ENCODE data around the gene EVC. TPM values are rescaled to one million over a fixed set of nuclear protein-coding genes. Genes with fewer than 3 reads are reported as not detected.

Gene EVC
- total RNA-seq, 1 experiment from 2014 or later, result not detected

GRCh38 chr4:5801696-5802095 is 90.7 kb downstream of the EVC start:
- intact Hi-C loops (cut with micrococcal nuclease; ENCODE audit: unreplicated experiment), result no loop called here
- no peak for DNase-seq
- H3K4me1 ChIP-seq, result no peaks in the 10 kb centered on the region
- Mint-ChIP-seq H3K4me1 (ENCODE audit: low read depth, unreplicated experiment) (no peaks in the 10 kb centered on the region), H3K4me3 (ENCODE audit: unreplicated experiment) (no peak overlapping the region), H3K27ac (ENCODE audit: unreplicated experiment) (no peak overlapping the region), H3K9me3 (ENCODE audit: unreplicated experiment) (no peaks in the 10 kb centered on the region), H3K36me3 (ENCODE audit: insufficient read depth, unreplicated experiment) (no peaks in the 10 kb centered on the region), H3K27me3 (ENCODE audit: insufficient read depth, unreplicated experiment) (peaks cover 3% of the 10 kb centered on the region)
- ChIA-PET POLR2A (no interaction called here), CTCF (no interaction called here)
- no peak for TF ChIP-seq CTCF (IDR thresholded peaks at IDR 0.05; ENCODE audit: insufficient read depth in 1 of 2, low read depth in 1 of 2, low read length in 1 of 2, severe bottlenecking in 1 of 2, unreplicated experiment in 1 of 2)
- no peak overlapping the region for H3K4me3 ChIP-seq (ENCODE audit: low read depth, low read length)
- no peaks in the 10 kb centered on the region for H3K36me3 ChIP-seq (ENCODE audit: control insufficient read depth, insufficient read depth, low read length)
- no peaks in the 10 kb centered on the region for H3K27me3 ChIP-seq (replicated peaks; ENCODE audit: control insufficient read depth, insufficient read depth, low read length)
- no peaks in the 10 kb centered on the region for H3K9me3 ChIP-seq
- BruUV-seq (replicated peaks), result no TSS peak

DNA sequence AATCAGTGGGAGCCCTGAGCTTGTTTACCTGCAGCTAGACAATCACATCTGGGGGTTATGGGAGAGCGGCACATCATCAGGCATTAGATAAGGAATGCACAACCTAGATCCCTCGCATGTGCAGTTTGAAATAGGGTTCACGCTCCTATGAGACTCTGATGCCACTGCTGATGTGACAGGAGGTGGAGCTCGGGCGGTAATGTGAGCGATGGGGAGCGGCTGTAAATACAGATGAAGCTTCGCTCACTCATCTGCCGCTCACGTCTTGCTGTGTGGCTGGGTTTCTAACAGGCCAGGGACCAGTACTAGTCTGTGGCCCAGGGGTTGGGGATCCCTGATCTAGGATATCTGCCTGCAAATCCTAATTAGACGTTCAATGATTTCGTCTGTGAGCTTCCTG is 91.6 kb downstream of the EVC start:
- Mint-ChIP-seq H3K27me3 (ENCODE audit: insufficient read depth, unreplicated experiment) (peaks cover 3% of the 10 kb centered on the region), H3K36me3 (ENCODE audit: insufficient read depth, unreplicated experiment) (no peaks in the 10 kb centered on the region), H3K4me3 (ENCODE audit: unreplicated experiment) (no peak overlapping the region), H3K9me3 (ENCODE audit: unreplicated experiment) (no peaks in the 10 kb centered on the region), H3K4me1 (ENCODE audit: low read depth, unreplicated experiment) (no peaks in the 10 kb centered on the region), H3K27ac (ENCODE audit: unreplicated experiment) (no peak overlapping the region)
- CTCF ChIA-PET, result no interaction called here
- POLR2A ChIA-PET, result no interaction called here
- no peak for TF ChIP-seq CTCF (IDR thresholded peaks at IDR 0.05; ENCODE audit: insufficient read depth in 1 of 2, low read depth in 1 of 2, low read length in 1 of 2, severe bottlenecking in 1 of 2, unreplicated experiment in 1 of 2)
- no peak overlapping the region for H3K4me3 ChIP-seq (ENCODE audit: low read depth, low read length)
- no peaks in the 10 kb centered on the region for H3K4me1 ChIP-seq
- no peaks in the 10 kb centered on the region for H3K9me3 ChIP-seq
- no peaks in the 10 kb centered on the region for H3K27me3 ChIP-seq (replicated peaks; ENCODE audit: control insufficient read depth, insufficient read depth, low read length)
- H3K36me3 ChIP-seq (ENCODE audit: control insufficient read depth, insufficient read depth, low read length), result no peaks in the 10 kb centered on the region
- intact Hi-C loops (cut with micrococcal nuclease; ENCODE audit: unreplicated experiment), result no loop called here
- no TSS peak for BruUV-seq (replicated peaks)
- no peak for DNase-seq

DNA sequence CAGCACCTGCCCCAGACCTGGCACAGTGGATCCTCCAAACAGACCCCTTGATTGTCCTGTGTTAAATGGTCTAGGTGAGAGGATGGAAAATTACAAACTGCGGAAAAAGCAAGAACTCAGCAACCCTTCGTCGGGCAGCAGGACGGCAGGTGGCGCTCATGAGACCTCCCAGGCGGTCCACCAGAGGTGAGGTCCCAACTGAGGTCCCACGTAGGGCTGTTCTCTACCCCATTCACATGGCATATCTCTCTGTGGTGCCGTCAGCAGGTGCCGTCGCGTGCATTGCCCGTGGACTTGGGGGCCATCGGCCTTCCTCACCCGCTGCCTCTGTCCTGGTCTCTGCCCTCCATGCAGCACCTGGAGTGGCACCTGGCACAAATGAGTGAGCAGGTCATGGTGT is 93.7 kb downstream of the EVC start:
- no peak overlapping the region for H3K4me3 ChIP-seq (ENCODE audit: low read depth, low read length)
- ChIA-PET POLR2A (no interaction called here), CTCF (no interaction called here)
- BruUV-seq (replicated peaks), result no TSS peak
- H3K4me3 Mint-ChIP-seq (ENCODE audit: unreplicated experiment), result no peak overlapping the region
- no peaks in the 10 kb centered on the region for H3K4me1 ChIP-seq
- intact Hi-C loops (cut with micrococcal nuclease; ENCODE audit: unreplicated experiment), result no loop called here
- no peaks in the 10 kb centered on the region for H3K36me3 ChIP-seq (ENCODE audit: control insufficient read depth, insufficient read depth, low read length)
- H3K4me1 Mint-ChIP-seq (ENCODE audit: low read depth, unreplicated experiment), result no peaks in the 10 kb centered on the region
- peaks cover 3% of the 10 kb centered on the region for H3K27me3 Mint-ChIP-seq (ENCODE audit: insufficient read depth, unreplicated experiment)
- no peaks in the 10 kb centered on the region for H3K9me3 ChIP-seq
- H3K27me3 ChIP-seq (replicated peaks; ENCODE audit: control insufficient read depth, insufficient read depth, low read length), result no peaks in the 10 kb centered on the region
- DNase-seq, result no peak
- H3K36me3 Mint-ChIP-seq (ENCODE audit: insufficient read depth, unreplicated experiment), result no peaks in the 10 kb centered on the region
- TF ChIP-seq CTCF (IDR thresholded peaks at IDR 0.05; ENCODE audit: insufficient read depth in 1 of 2, low read depth in 1 of 2, low read length in 1 of 2, severe bottlenecking in 1 of 2, unreplicated experiment in 1 of 2), result peak in 1 of 2 experiments; percentile 34
- no peak overlapping the region for H3K27ac Mint-ChIP-seq (ENCODE audit: unreplicated experiment)
- H3K9me3 Mint-ChIP-seq (ENCODE audit: unreplicated experiment), result no peaks in the 10 kb centered on the region

All from Caco-2 (cell line).